ENCODE measurements around the gene ELL2.

Gene ELL2

DNA sequence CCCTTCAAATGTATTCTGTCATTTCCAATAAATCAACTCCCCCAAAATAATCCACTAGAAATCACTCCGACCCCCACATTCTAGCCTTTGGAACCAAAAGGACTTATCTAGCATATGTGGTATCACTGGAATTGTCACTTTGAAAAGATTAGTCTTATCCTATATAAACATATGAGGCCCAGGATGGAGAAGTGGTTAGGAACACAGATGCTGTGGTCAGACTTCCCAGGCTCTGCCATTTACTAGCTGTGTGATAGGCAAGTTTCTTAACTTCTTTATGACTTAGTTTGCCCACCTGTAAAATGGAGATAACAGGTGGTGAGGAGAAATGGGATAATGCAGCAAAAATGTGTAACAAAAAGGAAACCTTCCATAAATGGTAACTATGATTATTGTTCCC lies 77.1 kb downstream of the ELL2 start:
- no peak for FAIRE-seq
- TF ChIP-seq TAF1 (IDR thresholded peaks at IDR 0.05; ENCODE audit: low read depth, low read length), result no peak
- no peak for DNase-seq (ENCODE audit: insufficient read length, low spot score)

DNA sequence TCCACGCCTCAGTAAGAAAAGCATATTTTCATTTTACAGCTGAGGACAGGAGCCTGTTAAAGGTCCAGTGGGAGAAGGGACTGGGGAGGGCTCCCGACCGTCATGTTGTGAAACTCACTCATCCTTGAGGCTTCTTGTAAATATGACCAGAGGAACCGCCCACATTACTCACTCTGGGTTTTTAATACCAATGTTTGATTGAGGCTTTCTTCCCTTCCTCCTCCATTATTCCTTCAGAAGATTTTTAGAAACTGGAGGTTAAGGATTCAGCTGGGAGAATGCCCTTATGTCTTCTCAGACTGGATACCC lies 77.7 kb downstream of the ELL2 start:
- TF ChIP-seq PAX5 (IDR thresholded peaks at IDR 0.05; ENCODE audit: insufficient read depth, low read length, severe bottlenecking), result no peak
- TF ChIP-seq TAF1 (IDR thresholded peaks at IDR 0.05; ENCODE audit: low read depth, low read length), result no peak
- TF ChIP-seq SPI1 (IDR thresholded peaks at IDR 0.05; ENCODE audit: low read depth, low read length), result no peak
- no peak for TF ChIP-seq POLR2AphosphoS5 (IDR thresholded peaks at IDR 0.05; ENCODE audit: low read depth, low read length)
- TF ChIP-seq POLR2A (IDR thresholded peaks at IDR 0.05; ENCODE audit: low read depth, low read length), result 0 out of 2 replicates have a peak, but pooled peaks have one; percentile 9
- no peak for TF ChIP-seq POU2F2 (IDR thresholded peaks at IDR 0.05; ENCODE audit: low read depth, low read length)
- FAIRE-seq (no peak), DNase-seq (ENCODE audit: insufficient read length, low spot score) (no peak)

DNA sequence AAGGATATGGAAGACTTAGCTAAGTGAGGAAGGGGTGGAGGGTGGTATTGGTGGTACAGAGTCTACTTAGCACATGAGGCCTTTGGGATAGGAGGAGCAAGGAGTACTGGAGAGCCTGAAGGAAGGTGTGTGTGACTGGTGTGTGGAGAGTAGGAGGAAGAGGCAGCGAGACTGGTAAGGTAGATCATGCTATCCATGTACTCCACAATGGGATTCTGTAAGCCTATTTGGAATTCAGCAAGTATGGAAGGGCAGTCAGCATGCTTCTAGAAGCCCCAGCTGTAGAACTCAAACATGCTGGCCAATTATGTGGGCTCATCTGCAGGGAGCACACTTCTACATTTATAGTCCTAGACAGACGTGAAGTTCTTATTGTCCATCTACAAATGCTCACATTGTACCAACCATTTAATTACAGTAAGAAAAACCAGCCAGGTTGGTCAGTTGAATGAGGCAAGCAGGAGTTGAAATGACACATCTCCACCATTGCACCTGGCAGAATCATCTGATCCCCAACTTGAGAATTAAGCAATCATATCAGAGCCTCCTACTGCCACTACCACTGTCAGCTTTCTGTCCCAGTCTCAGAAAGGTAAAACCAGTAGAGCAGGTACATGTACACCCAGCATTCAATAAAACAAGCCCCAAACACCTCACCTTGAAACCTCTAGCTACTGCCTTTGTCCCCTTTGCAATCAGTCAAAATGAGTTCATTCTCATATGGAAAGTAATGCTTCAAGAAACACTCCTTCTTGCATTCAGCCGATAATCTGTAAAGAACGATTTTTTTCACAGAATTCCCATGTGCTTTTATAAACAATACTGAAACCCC lies 78.2 kb downstream of the ELL2 start:
- 0 out of 2 replicates have a peak, but pooled peaks have one; percentile 34 for TF ChIP-seq POLR2A (IDR thresholded peaks at IDR 0.05; ENCODE audit: low read depth, low read length)
- no peak for TF ChIP-seq SPI1 (IDR thresholded peaks at IDR 0.05; ENCODE audit: low read depth, low read length)
- DNase-seq (ENCODE audit: insufficient read length, low spot score) (no peak), FAIRE-seq (peak; percentile 20)

DNA sequence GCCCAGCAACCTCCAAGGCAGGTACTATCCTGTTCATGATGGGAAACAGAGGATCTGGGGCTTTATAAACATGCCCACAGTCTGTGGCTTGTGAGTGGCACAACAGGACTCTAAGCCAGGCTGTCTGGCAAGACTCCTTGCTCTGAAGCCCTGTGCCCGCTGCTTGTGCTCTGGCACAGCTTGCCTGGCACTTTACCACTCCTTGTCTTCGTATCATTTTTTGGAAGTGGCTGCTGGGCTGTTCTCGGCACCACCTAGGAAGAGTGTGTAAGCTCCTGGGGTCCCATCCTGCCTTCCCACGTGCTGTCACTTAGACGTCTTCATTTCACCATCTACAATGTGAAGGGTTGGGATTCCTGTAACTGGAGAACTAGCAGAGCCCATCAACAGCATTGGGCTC lies 79.8 kb downstream of the ELL2 start:
- no peak for FAIRE-seq
- no peak for DNase-seq (ENCODE audit: insufficient read length, low spot score)
- TF ChIP-seq POLR2AphosphoS5 (IDR thresholded peaks at IDR 0.05; ENCODE audit: low read depth, low read length), result no peak
- no peak for TF ChIP-seq POLR2A (IDR thresholded peaks at IDR 0.05; ENCODE audit: low read depth, low read length)
- no peak for TF ChIP-seq POU2F2 (IDR thresholded peaks at IDR 0.05; ENCODE audit: low read depth, low read length)
- no peak for TF ChIP-seq PAX5 (IDR thresholded peaks at IDR 0.05; ENCODE audit: insufficient read depth, low read length, severe bottlenecking)
- TF ChIP-seq TAF1 (IDR thresholded peaks at IDR 0.05; ENCODE audit: low read depth, low read length), result no peak
- TF ChIP-seq SPI1 (IDR thresholded peaks at IDR 0.05; ENCODE audit: low read depth, low read length), result no peak

DNA sequence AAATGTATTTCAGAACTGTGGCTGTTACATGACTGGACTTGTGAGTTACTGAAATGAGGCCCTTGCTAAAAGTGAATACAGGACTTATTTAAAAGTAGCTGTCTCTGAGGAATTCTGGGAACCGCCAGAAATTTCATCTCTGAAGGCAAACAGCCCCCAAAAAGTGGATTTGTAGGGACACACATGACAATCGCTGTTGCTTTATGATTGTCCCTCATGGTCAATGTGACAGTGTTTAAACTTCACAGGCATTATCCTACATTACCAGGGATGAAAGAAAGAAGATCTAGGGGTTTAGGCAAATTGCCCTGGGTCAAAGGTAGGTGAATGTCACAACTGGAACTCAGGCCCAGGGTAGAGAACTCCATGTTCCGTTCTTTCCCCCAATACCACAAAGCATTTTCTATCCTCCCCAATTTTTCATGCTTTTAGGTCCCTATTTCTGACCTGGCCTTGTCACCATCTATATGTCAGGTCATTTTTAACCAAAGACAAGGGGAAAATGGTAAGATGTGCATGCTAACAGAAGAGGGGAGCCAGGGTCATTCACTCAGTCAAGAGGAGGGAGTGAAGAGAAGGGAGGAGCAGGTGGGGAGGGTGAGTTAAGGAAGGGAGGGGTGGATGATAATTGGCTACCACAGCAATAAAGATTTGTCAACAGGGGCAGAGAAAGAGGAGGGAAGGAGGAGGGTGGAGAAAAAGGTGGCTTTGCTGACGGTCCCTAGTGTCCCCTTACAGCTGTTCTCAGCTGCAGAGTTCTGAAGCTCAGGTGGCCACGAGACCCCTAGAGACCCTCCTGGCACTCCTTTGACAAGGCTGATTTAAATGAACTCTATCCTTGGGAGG lies 81.3 kb downstream of the ELL2 start:
- TF ChIP-seq PAX5 (IDR thresholded peaks at IDR 0.05; ENCODE audit: insufficient read depth, low read length, severe bottlenecking) (no peak), TAF1 (IDR thresholded peaks at IDR 0.05; ENCODE audit: low read depth, low read length) (no peak), POU2F2 (IDR thresholded peaks at IDR 0.05; ENCODE audit: low read depth, low read length) (no peak), POLR2A (IDR thresholded peaks at IDR 0.05; ENCODE audit: low read depth, low read length) (no peak), SPI1 (IDR thresholded peaks at IDR 0.05; ENCODE audit: low read depth, low read length) (no peak), POLR2AphosphoS5 (IDR thresholded peaks at IDR 0.05; ENCODE audit: low read depth, low read length) (no peak)
- no peak for DNase-seq (ENCODE audit: insufficient read length, low spot score)
- FAIRE-seq, result no peak

DNA sequence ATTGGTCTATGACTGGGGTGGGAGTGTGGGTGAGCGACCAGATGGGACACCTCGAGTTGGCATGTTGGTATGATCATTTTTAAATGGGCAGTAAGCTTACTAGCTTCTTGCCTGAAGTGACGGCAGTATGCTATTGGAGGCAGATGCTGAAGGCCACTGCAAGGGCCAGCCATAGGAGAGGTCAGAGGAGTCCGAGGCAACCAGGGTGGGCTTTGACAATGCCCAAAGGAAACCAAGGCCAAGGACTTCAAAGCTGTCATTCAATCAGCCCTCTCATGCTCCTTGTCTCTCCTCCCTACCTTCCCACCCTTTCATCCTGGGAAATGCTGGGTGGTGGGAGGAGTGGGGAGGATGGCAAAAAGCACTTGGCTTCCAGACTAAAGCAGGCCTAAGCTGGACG lies 82.0 kb downstream of the ELL2 start:
- DNase-seq (ENCODE audit: insufficient read length, low spot score), result no peak

DNA sequence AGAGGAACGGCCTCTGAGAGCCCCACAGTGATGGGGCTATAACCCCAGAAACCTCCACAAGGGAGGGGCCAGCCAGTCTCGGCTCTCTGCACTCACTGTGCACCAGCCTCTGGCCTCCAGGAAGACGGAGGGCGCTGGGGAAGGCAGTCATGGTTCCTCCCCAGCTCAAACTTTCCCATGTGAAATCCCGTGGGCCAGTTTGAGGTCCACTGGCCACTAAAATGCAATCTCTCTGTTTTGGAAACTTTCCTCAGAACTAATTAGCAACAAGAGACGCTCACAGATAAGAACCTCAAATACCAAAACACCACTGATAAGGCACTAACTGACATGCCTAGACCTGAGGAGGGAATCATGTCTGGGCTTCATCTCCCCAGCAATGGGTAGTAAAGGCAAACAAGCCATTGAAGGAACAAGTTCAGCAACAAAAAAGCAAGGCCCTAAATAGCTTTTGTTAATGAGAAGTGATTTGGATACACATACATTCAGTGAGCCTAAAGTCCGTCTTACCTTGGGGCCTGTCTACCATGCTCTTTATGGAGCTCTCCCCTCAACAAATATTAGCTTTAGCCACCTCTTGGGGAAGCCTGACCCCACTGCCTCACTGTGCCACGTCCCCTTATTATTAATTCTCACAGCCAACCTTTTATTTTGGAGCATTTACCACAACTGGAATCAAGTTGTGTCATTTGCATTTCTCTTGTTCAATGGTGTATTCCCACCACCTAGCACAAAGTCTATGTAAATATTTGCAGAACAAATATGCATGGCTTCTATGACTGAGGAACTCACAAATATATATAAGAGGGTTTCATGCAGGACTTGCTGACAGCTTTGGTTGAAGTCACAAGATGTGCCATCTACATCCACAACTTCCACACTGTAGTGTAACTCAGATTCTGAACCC lies 83.0 kb downstream of the ELL2 start:
- no peak for TF ChIP-seq TAF1 (IDR thresholded peaks at IDR 0.05; ENCODE audit: low read depth, low read length)
- TF ChIP-seq POLR2AphosphoS5 (IDR thresholded peaks at IDR 0.05; ENCODE audit: low read depth, low read length), result no peak
- FAIRE-seq (no peak), DNase-seq (ENCODE audit: insufficient read length, low spot score) (no peak)

More for the DNA sequence above, 82.0 kb downstream of the ELL2 start:
- FAIRE-seq, result no peak
- TF ChIP-seq POU2F2 (IDR thresholded peaks at IDR 0.05; ENCODE audit: low read depth, low read length) (no peak), SPI1 (IDR thresholded peaks at IDR 0.05; ENCODE audit: low read depth, low read length) (no peak), POLR2AphosphoS5 (IDR thresholded peaks at IDR 0.05; ENCODE audit: low read depth, low read length) (no peak), TAF1 (IDR thresholded peaks at IDR 0.05; ENCODE audit: low read depth, low read length) (no peak), PAX5 (IDR thresholded peaks at IDR 0.05; ENCODE audit: insufficient read depth, low read length, severe bottlenecking) (no peak), POLR2A (IDR thresholded peaks at IDR 0.05; ENCODE audit: low read depth, low read length) (no peak)

DNA sequence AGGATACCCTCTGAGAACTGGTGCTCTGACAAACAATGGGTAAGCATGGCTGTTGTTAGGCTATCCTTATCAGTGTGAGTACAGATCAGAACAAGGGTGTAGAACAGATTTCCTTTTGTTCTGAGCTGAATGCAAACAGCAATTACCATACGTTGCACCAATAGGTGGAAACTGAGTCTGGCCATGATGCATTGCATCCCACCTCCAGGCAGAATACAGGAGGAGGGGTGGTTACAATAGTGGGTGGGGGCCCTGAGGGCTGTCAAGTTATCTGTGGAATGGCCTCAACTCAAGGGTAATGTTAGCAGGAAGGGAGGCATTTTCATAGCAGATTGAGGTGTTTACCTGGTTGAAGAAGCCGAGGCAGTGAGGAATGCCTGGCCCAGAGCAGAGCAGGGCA lies 84.9 kb downstream of the ELL2 start:
- FAIRE-seq, result no peak
- TF ChIP-seq SPI1 (IDR thresholded peaks at IDR 0.05; ENCODE audit: low read depth, low read length), result no peak

DNA sequence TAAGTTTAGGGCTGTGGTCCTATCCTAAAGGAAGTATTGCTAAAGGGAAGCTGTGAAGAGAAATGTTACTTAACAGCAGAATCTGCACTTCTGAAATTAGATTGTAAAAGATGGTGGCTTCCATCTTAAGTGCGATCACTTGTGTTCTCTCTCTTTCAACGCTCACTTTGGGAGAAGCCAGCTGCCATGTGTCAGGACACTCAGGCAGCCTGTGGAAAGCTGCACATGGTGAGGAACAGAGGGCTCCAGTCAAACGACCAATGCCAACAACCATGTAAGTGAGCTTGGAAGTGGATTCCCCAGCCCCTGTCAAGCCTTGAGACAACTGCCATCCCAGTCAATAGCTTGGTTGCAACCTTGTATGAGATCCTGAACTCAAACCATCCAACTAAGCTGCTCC lies 87.4 kb downstream of the ELL2 start:
- TF ChIP-seq PAX5 (IDR thresholded peaks at IDR 0.05; ENCODE audit: insufficient read depth, low read length, severe bottlenecking), result no peak
- no peak for TF ChIP-seq TAF1 (IDR thresholded peaks at IDR 0.05; ENCODE audit: low read depth, low read length)
- TF ChIP-seq POU2F2 (IDR thresholded peaks at IDR 0.05; ENCODE audit: low read depth, low read length), result no peak
- no peak for TF ChIP-seq POLR2AphosphoS5 (IDR thresholded peaks at IDR 0.05; ENCODE audit: low read depth, low read length)
- no peak for TF ChIP-seq SPI1 (IDR thresholded peaks at IDR 0.05; ENCODE audit: low read depth, low read length)
- TF ChIP-seq POLR2A (IDR thresholded peaks at IDR 0.05; ENCODE audit: low read depth, low read length), result no peak
- DNase-seq (ENCODE audit: insufficient read length, low spot score) (no peak), FAIRE-seq (no peak)

More for the DNA sequence above, 84.9 kb downstream of the ELL2 start:
- DNase-seq (ENCODE audit: insufficient read length, low spot score), result no peak
